Adrenal gland (tissue), 12 donors: Measurements from ENCODE around the gene NOS3. TPM values are rescaled to one million over a fixed set of nuclear protein-coding genes. Genes with fewer than 3 reads are reported as not detected.

Source experiments
- DNase-seq, 7 donors: peaks; one replicate each; pipeline ENCODE4 v3.0.0-alpha.2; 2019 to 2020
- H3K27ac ChIP-seq, 5 donors: fragments of 200-600 bp; sonication (generic) in 4 of 5; 1 replicate in 3 of 5; 2 replicates in 2 of 5; pipeline versions ENCODE4 v1.5.1 to v1.8.0; 2016 to 2020; ENCODE audit warnings: mild to moderate bottlenecking in 1 of 5
- H3K27me3 ChIP-seq: fragments of 200-600 bp; 2 replicates; pipeline ENCODE4 v1.8.0; 2021
- H3K36me3 ChIP-seq, 2 donors: fragments of 200-600 bp; replicated peaks in 1 of 2; 1 replicate in 1 of 2; 2 replicates in 1 of 2; pipeline versions ENCODE4 v1.5.1 to v1.8.0; 2018 to 2022
- H3K4me1 ChIP-seq, 2 donors: fragments of 200-600 bp; replicated peaks in 1 of 2; 1 replicate in 1 of 2; 2 replicates in 1 of 2; pipeline versions ENCODE4 v1.5.1 to v1.8.0; 2018 to 2021
- H3K4me3 ChIP-seq, 4 donors: fragments of 200-600 bp; sonication (generic) in 3 of 4; one replicate each; pipeline ENCODE4 v1.5.1; 2016 to 2018
- H3K9me3 ChIP-seq, 3 donors: fragments of 200-600 bp; sonication (generic) in 1 of 3; replicated peaks in 1 of 3; 1 replicate in 2 of 3; 2 replicates in 1 of 3; pipeline versions ENCODE4 v1.5.1 to v1.8.0; 2016 to 2021
- CTCF ChIP-seq, 6 experiments: fragments of 450-650 bp in 4 of 6; fragments of 200-600 bp in 2 of 6; sonication (generic) in 1 of 6; IDR thresholded peaks; 1 replicate in 5 of 6; 2 replicates in 1 of 6; pipeline versions ENCODE4 v1.5.1 to v1.8.0; 2016 to 2021; ENCODE audit warnings: antibody characterized with exemption in 6 of 6, mild to moderate bottlenecking in 2 of 6, moderate library complexity in 1 of 6
- POLR2A ChIP-seq, 2 donors: fragments of 450-650 bp; IDR thresholded peaks; one replicate each; pipeline ENCODE4 v1.6.1; 2017; ENCODE audit warnings: antibody characterized with exemption in 2 of 2, mild to moderate bottlenecking in 2 of 2, moderate library complexity in 1 of 2
- WGBS, 4 donors: extraction: QIAGEN DNeasy Blood & Tissue Kit in 2 of 4; methylation state at CpG; one replicate each; pipeline versions ENCODE4 v1.1.5 to v1.1.7; 2013 to 2017; 5-methylcytosine and 5-hydroxymethylcytosine counted together
- intact Hi-C, 2 donors: fragments of 100-400 bp; cut with DNase I; formaldehyde crosslinking; loops; one replicate each; pipeline versions ENCODE4 v1.14.1 to v1.15.0; 2022 to 2023
- polyA plus RNA-seq, 3 donors: library from polyadenylated mRNA; stranded (reverse); fragments of 200-250 nt in 2 of 3; fragments of 350-450 nt in 1 of 3; fragmentation: Illumina TruSeq in 1 of 3; extraction: RNeasy Lipid Tissue Mini Kit (QIAGEN cat#74804) in 1 of 3; gene quantifications; one replicate each; pipeline ENCODE4 v1.2.3, GENCODE V29; 2013 to 2014
- total RNA-seq, 9 donors: library from RNA; depleted of rRNA in 4 of 9; stranded (reverse); fragments of >200 nt in 4 of 9; fragments of 120-200 nt in 1 of 9; fragmentation: NEBNext Ultra II Directional in 1 of 9; extraction: Animal tissue kit (Norgen Biotek cat#: 25700) in 1 of 9; gene quantifications; one replicate each; pipeline versions ENCODE4 v1.1.0 to v1.2.4, GENCODE V29; 2013 to 2023
- donor health status: healthy with polysubstance abuse.
- donor health status: Bipolar disorder and iron deficiency.
- donor health status: DM: yes; HTN: yes; CAD: no.
- donor health status: DM: no; HTN: no; CAD: no.
- donor health status: DM: no; HTN: no; CAD: no.
- donor health status: DM: yes; HTN: yes; CAD: no.

The NOS3 gene
- total and polyA plus RNA-seq, 12 donors, result 2.2 to 26.5 (median 15.1) TPM

GRCh38 chr7:151060416-151061212, 69.8 kb downstream of the NOS3 start:
- H3K9me3 ChIP-seq, result no peaks in the 10 kb centered on the region
- intact Hi-C loops, result no loop called here
- WGBS, 4 donors, result 11 to 14% (median 13%) methylated on average over 13 to 21 of the region's 21 CpGs
- H3K27me3 ChIP-seq, result no peaks in the 10 kb centered on the region
- peaks cover 0 to 17% of the 10 kb centered on the region in 2 donors for H3K36me3 ChIP-seq
- DNase-seq, result peak in 5 of 7 donors; percentile 50 to 86 (median 54)
- peak overlapping the region in 3 of 5 donors; percentile 92 to 96 (median 96) for H3K27ac ChIP-seq
- TF ChIP-seq POLR2A (IDR thresholded peaks at IDR 0.05) (no peak), CTCF (IDR thresholded peaks at IDR 0.05) (no peak)
- peaks cover 40 to 57% of the 10 kb centered on the region in 2 donors for H3K4me1 ChIP-seq
- H3K4me3 ChIP-seq, result peak overlapping the region in 3 of 4 donors; percentile 49 to 98 (median 95)

GRCh38 chr7:151061213-151062110, 70.6 kb downstream of the NOS3 start:
- Histone ChIP-seq H3K9me3 (no peaks in the 10 kb centered on the region), H3K27me3 (no peaks in the 10 kb centered on the region), H3K36me3 (peaks cover 0 to 26% of the 10 kb centered on the region in 2 donors), H3K4me1 (peaks cover 40 to 54% of the 10 kb centered on the region in 2 donors), H3K27ac (peak overlapping the region in 3 of 5 donors; percentile 92 to 96 (median 96)), H3K4me3 (peak overlapping the region in 1 of 4 donors; percentile 98)
- no peak for TF ChIP-seq POLR2A (IDR thresholded peaks at IDR 0.05)
- TF ChIP-seq CTCF (IDR thresholded peaks at IDR 0.05), result no peak
- DNase-seq, result no peak
- WGBS, 4 donors, result 56 to 67% (median 57%) methylated on average over 30 to 33 of the region's 33 CpGs
- intact Hi-C loops, result no loop called here

GRCh38 chr7:151062111-151062398, 71.2 kb downstream of the NOS3 start:
- peak overlapping the region in 1 of 4 donors; percentile 98 for H3K4me3 ChIP-seq
- peaks cover 40 to 48% of the 10 kb centered on the region in 2 donors for H3K4me1 ChIP-seq
- H3K27ac ChIP-seq, result peak overlapping the region in 3 of 5 donors; percentile 15 to 96 (median 82)
- no peak for DNase-seq
- TF ChIP-seq POLR2A (IDR thresholded peaks at IDR 0.05), result peak in 1 of 2 donors; percentile 6
- no peak for TF ChIP-seq CTCF (IDR thresholded peaks at IDR 0.05)
- no peaks in the 10 kb centered on the region for H3K9me3 ChIP-seq
- no peaks in the 10 kb centered on the region for H3K27me3 ChIP-seq
- WGBS, 4 donors, result 52 to 82% (median 65%) methylated on average over 2 to 11 of the region's 11 CpGs
- peaks cover 0 to 32% of the 10 kb centered on the region in 2 donors for H3K36me3 ChIP-seq
- intact Hi-C loops, result no loop called here
